Astrocyte (in vitro differentiated cells and primary cell): ENCODE results near the gene MLLT10. TPM values are rescaled to one million over a fixed set of nuclear protein-coding genes. Genes with fewer than 3 reads are reported as not detected.
A peak's percentile ranks its signal among the peaks of the same experiment; 100 is the strongest.

Experiments used
- DNase-seq: peaks from one replicate; pipeline ENCODE4 v3.0.0-alpha.2; 2010; ENCODE audit warnings: low read depth
- FAIRE-seq: peaks from 2 replicates; lab custom pipeline; 2011; peaks lifted over from hg19 to GRCh38; lab: Jason Lieb, UNC
- H2AFZ ChIP-seq: 2 replicates; pipeline ENCODE4 v1.6.0; 2012; ENCODE audit warnings: low read depth, low read length, inconsistent platforms
- H3K27ac ChIP-seq: 2 replicates; pipeline ENCODE4 v1.5.1; 2011; ENCODE audit warnings: low read depth, low read length, inconsistent platforms
- H3K27me3 ChIP-seq: 2 replicates; pipeline ENCODE4 v1.6.0; 2011; ENCODE audit warnings: low read length, inconsistent platforms; ENCODE audit not compliant: insufficient read depth
- H3K36me3 ChIP-seq: 2 replicates; pipeline ENCODE4 v1.5.1; 2011; ENCODE audit warnings: low read length, inconsistent platforms; ENCODE audit not compliant: insufficient read depth
- H3K4me1 ChIP-seq: 2 replicates; pipeline ENCODE4 v1.5.1; 2011; ENCODE audit warnings: low read length, inconsistent platforms; ENCODE audit not compliant: insufficient read depth
- H3K4me2 ChIP-seq: 2 replicates; pipeline ENCODE4 v1.6.0; 2012; ENCODE audit warnings: low read length, inconsistent platforms
- H3K4me3 ChIP-seq: 2 replicates; pipeline ENCODE4 v1.5.1; 2011; ENCODE audit warnings: low read depth, mild to moderate bottlenecking, low read length, inconsistent platforms; ENCODE audit not compliant: insufficient read depth
- H3K79me2 ChIP-seq: 2 replicates; pipeline ENCODE4 v1.6.0; 2012; ENCODE audit warnings: mild to moderate bottlenecking, low read length, inconsistent platforms; ENCODE audit not compliant: insufficient read depth
- H3K9ac ChIP-seq: 2 replicates; pipeline ENCODE4 v1.6.0; 2012; ENCODE audit warnings: mild to moderate bottlenecking, low read length, inconsistent platforms
- H3K9me3 ChIP-seq: 2 replicates; pipeline ENCODE4 v1.5.1; 2012; ENCODE audit warnings: low read depth, mild to moderate bottlenecking, low read length, inconsistent platforms; ENCODE audit not compliant: insufficient read depth
- H4K20me1 ChIP-seq: 2 replicates; pipeline ENCODE4 v1.6.0; 2012; ENCODE audit warnings: low read length, inconsistent platforms; ENCODE audit not compliant: insufficient read depth
- H3K27ac Mint-ChIP-seq: one replicate; pipeline ENCODE4 v1.8.0; 2021; ENCODE audit warnings: mild to moderate bottlenecking, mixed read lengths; ENCODE audit not compliant: unreplicated experiment
- H3K27me3 Mint-ChIP-seq: one replicate; pipeline ENCODE4 v1.8.0; 2021; ENCODE audit warnings: low read depth, mixed read lengths; ENCODE audit not compliant: unreplicated experiment
- H3K36me3 Mint-ChIP-seq: one replicate; pipeline ENCODE4 v1.8.0; 2021; ENCODE audit warnings: low read depth, mixed read lengths; ENCODE audit not compliant: unreplicated experiment
- H3K4me1 Mint-ChIP-seq: one replicate; pipeline ENCODE4 v1.8.0; 2021; ENCODE audit warnings: low read depth, mixed read lengths; ENCODE audit not compliant: unreplicated experiment
- H3K4me3 Mint-ChIP-seq: one replicate; pipeline ENCODE4 v1.8.0; 2021; ENCODE audit warnings: mild to moderate bottlenecking, moderate library complexity, mixed read lengths; ENCODE audit not compliant: unreplicated experiment
- H3K9me3 Mint-ChIP-seq: one replicate; pipeline ENCODE4 v1.8.0; 2021; ENCODE audit warnings: mild to moderate bottlenecking, mixed read lengths; ENCODE audit not compliant: unreplicated experiment
- CTCF ChIP-seq: IDR thresholded peaks from 2 replicates; pipeline ENCODE4 v1.5.1; 2011; ENCODE audit warnings: low read depth, mild to moderate bottlenecking, inconsistent platforms, low read length, moderate library complexity; ENCODE audit not compliant: insufficient read depth
- EZH2 ChIP-seq: IDR thresholded peaks from 2 replicates; pipeline ENCODE4 v1.6.1; 2012; ENCODE audit warnings: mild to moderate bottlenecking, low read length, inconsistent platforms; ENCODE audit not compliant: insufficient read depth
- total RNA-seq: library from RNA; stranded (reverse); gene quantifications from 2 replicates; pipeline ENCODE4 v1.2.1, GENCODE V29; 2021

MLLT10 gene
- total RNA-seq, 1 donor from 2014 or later: 46.9 TPM

GRCh38 chr10:21498377-21498776 lies 35.7 kb upstream of the MLLT10 start:
- H3K79me2 ChIP-seq: no peaks in the 10 kb centered on the region
- no peak for DNase-seq
- Mint-ChIP-seq H3K27me3 (peaks cover 5% of the 10 kb centered on the region), H3K27ac (peak overlapping the region; percentile 81), H3K36me3 (peaks cover 4% of the 10 kb centered on the region), H3K9me3 (no peaks in the 10 kb centered on the region), H3K4me3 (peak overlapping the region; percentile 85), H3K4me1 (peaks cover 35% of the 10 kb centered on the region)
- H3K27me3 ChIP-seq: peaks cover 3% of the 10 kb centered on the region
- H3K27ac ChIP-seq: no peak overlapping the region
- no peaks in the 10 kb centered on the region for H3K36me3 ChIP-seq
- no peak for FAIRE-seq
- no peak overlapping the region for H2AFZ ChIP-seq
- TF ChIP-seq EZH2: no peak
- TF ChIP-seq CTCF: no peak
- H3K4me3 ChIP-seq: no peak overlapping the region
- H3K9ac ChIP-seq: no peak overlapping the region
- H4K20me1 ChIP-seq: no peaks in the 10 kb centered on the region
- H3K4me2 ChIP-seq: no peak overlapping the region
- no peaks in the 10 kb centered on the region for H3K9me3 ChIP-seq
- H3K4me1 ChIP-seq: peaks cover 3% of the 10 kb centered on the region

- FAIRE-seq (no peak), DNase-seq (no peak)
- H3K4me1 ChIP-seq: peaks cover 3% of the 10 kb centered on the region
- no peak overlapping the region for H2AFZ ChIP-seq
- H3K4me3 Mint-ChIP-seq: peak overlapping the region; percentile 73
- H3K4me3 ChIP-seq: no peak overlapping the region
- TF ChIP-seq CTCF: no peak
- no peak for TF ChIP-seq EZH2
- no peaks in the 10 kb centered on the region for H3K9me3 ChIP-seq
- H3K4me2 ChIP-seq: no peak overlapping the region
- H3K4me1 Mint-ChIP-seq: peaks cover 32% of the 10 kb centered on the region
- H4K20me1 ChIP-seq: no peaks in the 10 kb centered on the region
- H3K9ac ChIP-seq: no peak overlapping the region
- H3K9me3 Mint-ChIP-seq: no peaks in the 10 kb centered on the region
- peaks cover 5% of the 10 kb centered on the region for H3K27me3 Mint-ChIP-seq
- no peaks in the 10 kb centered on the region for H3K36me3 ChIP-seq
- H3K27ac Mint-ChIP-seq: peak overlapping the region; percentile 50
- H3K27ac ChIP-seq: no peak overlapping the region
- peaks cover 2% of the 10 kb centered on the region for H3K36me3 Mint-ChIP-seq
- H3K79me2 ChIP-seq: no peaks in the 10 kb centered on the region
- peaks cover 3% of the 10 kb centered on the region for H3K27me3 ChIP-seq
Measured at GRCh38 chr10:21498986-21499385, 35.0 kb upstream of the MLLT10 start.

- no peaks in the 10 kb centered on the region for H3K36me3 Mint-ChIP-seq
- Histone ChIP-seq H3K9me3 (no peaks in the 10 kb centered on the region), H2AFZ (peak overlapping the region; percentile 67), H4K20me1 (no peaks in the 10 kb centered on the region), H3K4me3 (peak overlapping the region; percentile 30), H3K9ac (no peak overlapping the region), H3K79me2 (no peaks in the 10 kb centered on the region), H3K36me3 (no peaks in the 10 kb centered on the region), H3K27me3 (peaks cover 3% of the 10 kb centered on the region), H3K4me2 (peak overlapping the region; percentile 73), H3K4me1 (peaks cover 3% of the 10 kb centered on the region), H3K27ac (no peak overlapping the region)
- FAIRE-seq (no peak), DNase-seq (no peak)
- H3K27ac Mint-ChIP-seq: peak overlapping the region; percentile 18
- no peak for TF ChIP-seq EZH2
- TF ChIP-seq CTCF: no peak
- H3K4me3 Mint-ChIP-seq: peak overlapping the region; percentile 73
- H3K4me1 Mint-ChIP-seq: peaks cover 31% of the 10 kb centered on the region
- peaks cover 5% of the 10 kb centered on the region for H3K27me3 Mint-ChIP-seq
- no peaks in the 10 kb centered on the region for H3K9me3 Mint-ChIP-seq
Measured at GRCh38 chr10:21499701-21500577, 34.1 kb upstream of the MLLT10 start.
